Measurements from ENCODE around the gene YDJC. TPM values are rescaled to one million over a fixed set of nuclear protein-coding genes. Genes with fewer than 3 reads are reported as not detected.

YDJC gene
- total and polyA plus RNA-seq, 2 of the 13 experiments (the other 11 are each of a cell fraction or from before 2014, with no cell fraction given) = 15.3 to 32.0 TPM

DNA sequence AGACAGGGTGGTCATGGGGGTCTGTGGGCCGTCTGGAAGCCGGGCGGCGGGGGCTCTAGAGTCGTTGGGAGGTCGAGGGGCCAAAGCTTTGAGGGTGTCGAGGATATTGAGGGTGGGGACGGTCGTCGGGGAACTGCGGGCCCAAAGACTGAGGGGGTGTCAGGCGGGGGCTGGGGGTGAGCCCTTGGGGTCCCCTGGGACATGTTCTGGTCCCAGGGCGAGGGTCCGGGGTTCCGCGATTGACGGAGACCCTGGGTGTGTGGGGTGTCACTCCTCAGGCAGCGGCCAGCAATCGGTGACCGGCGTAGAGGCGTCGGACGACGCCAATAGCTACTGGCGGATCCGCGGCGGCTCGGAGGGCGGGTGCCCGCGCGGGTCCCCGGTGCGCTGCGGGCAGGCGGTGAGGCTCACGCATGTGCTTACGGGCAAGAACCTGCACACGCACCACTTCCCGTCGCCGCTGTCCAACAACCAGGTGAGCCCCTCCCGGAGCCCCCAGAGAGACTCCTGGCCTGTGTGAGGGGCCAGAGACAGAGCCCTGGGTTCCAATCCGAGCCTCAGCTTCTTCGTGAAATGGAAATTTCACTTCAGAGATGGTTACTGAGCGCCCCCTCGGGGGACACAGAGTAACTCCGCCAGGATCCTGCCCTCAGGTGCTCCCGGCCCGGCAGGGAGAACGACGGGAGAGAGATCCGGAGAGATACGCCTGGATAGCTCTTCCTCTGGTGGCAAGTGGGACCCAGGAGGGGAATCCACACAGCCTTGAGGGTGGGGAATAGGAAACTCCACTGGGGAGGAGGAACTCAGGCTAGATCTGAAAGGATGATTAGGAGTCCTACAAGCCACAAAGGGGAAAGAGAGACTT lies 13.0 kb upstream of the YDJC start (continued):
- TF ChIP-seq, protein P1, sequence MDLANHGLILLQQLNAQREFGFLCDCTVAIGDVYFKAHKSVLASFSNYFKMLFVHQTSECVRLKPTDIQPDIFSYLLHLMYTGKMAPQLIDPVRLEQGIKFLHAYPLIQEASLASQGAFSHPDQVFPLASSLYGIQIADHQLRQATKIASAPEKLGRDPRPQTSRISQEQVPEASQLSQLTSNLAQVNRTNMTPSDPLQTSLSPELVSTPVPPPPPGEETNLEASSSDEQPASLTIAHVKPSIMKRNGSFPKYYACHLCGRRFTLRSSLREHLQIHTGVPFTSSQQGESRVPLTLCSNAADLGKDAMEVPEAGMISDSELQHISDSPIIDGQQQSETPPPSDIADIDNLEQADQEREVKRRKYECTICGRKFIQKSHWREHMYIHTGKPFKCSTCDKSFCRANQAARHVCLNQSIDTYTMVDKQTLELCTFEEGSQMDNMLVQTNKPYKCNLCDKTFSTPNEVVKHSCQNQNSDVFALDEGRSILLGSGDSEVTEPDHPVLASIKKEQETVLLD (CRISPR knock-in tag; IDR thresholded peaks at IDR 0.05; ENCODE audit: low read depth) = no peak
- TF ChIP-seq, protein P2, sequence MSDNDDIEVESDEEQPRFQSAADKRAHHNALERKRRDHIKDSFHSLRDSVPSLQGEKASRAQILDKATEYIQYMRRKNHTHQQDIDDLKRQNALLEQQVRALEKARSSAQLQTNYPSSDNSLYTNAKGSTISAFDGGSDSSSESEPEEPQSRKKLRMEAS (IDR thresholded peaks at IDR 0.05) = peak; percentile 37
- peak; percentile 18; the same call in 1 of the 2 replicates for TF ChIP-seq MED1 (CRISPR knock-in tag; IDR thresholded peaks at IDR 0.05)
- TF ChIP-seq, protein P3, sequence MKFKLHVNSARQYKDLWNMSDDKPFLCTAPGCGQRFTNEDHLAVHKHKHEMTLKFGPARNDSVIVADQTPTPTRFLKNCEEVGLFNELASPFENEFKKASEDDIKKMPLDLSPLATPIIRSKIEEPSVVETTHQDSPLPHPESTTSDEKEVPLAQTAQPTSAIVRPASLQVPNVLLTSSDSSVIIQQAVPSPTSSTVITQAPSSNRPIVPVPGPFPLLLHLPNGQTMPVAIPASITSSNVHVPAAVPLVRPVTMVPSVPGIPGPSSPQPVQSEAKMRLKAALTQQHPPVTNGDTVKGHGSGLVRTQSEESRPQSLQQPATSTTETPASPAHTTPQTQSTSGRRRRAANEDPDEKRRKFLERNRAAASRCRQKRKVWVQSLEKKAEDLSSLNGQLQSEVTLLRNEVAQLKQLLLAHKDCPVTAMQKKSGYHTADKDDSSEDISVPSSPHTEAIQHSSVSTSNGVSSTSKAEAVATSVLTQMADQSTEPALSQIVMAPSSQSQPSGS (CRISPR knock-in tag; IDR thresholded peaks at IDR 0.05) = no peak
- 0 out of 2 replicates have a peak, but pooled peaks have one; percentile 19 for TF ChIP-seq ZNF563 (CRISPR knock-in tag; IDR thresholded peaks at IDR 0.05)
- TF ChIP-seq MEF2D (CRISPR knock-in tag; IDR thresholded peaks at IDR 0.05) = 0 out of 2 replicates have a peak, but pooled peaks have one; percentile 31
- TF ChIP-seq, protein P4, sequence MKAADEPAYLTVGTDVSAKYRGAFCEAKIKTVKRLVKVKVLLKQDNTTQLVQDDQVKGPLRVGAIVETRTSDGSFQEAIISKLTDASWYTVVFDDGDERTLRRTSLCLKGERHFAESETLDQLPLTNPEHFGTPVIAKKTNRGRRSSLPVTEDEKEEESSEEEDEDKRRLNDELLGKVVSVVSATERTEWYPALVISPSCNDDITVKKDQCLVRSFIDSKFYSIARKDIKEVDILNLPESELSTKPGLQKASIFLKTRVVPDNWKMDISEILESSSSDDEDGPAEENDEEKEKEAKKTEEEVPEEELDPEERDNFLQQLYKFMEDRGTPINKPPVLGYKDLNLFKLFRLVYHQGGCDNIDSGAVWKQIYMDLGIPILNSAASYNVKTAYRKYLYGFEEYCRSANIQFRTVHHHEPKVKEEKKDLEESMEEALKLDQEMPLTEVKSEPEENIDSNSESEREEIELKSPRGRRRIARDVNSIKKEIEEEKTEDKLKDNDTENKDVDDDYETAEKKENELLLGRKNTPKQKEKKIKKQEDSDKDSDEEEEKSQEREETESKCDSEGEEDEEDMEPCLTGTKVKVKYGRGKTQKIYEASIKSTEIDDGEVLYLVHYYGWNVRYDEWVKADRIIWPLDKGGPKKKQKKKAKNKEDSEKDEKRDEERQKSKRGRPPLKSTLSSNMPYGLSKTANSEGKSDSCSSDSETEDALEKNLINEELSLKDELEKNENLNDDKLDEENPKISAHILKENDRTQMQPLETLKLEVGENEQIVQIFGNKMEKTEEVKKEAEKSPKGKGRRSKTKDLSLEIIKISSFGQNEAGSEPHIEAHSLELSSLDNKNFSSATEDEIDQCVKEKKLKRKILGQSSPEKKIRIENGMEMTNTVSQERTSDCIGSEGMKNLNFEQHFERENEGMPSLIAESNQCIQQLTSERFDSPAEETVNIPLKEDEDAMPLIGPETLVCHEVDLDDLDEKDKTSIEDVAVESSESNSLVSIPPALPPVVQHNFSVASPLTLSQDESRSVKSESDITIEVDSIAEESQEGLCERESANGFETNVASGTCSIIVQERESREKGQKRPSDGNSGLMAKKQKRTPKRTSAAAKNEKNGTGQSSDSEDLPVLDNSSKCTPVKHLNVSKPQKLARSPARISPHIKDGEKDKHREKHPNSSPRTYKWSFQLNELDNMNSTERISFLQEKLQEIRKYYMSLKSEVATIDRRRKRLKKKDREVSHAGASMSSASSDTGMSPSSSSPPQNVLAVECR (CRISPR knock-in tag; IDR thresholded peaks at IDR 0.05; ENCODE audit: borderline replicate concordance) = no peak
- TF ChIP-seq ZNF44 (CRISPR knock-in tag; IDR thresholded peaks at IDR 0.05) = no peak
- TF ChIP-seq ZSCAN22 (CRISPR knock-in tag; IDR thresholded peaks at IDR 0.05) = no peak
- peak; percentile 84 for TF ChIP-seq ZNF781 (CRISPR knock-in tag; IDR thresholded peaks at IDR 0.05; ENCODE audit: borderline replicate concordance, not compliant biosample characterization)
- TF ChIP-seq PHF21A (CRISPR knock-in tag; IDR thresholded peaks at IDR 0.05) = peak; percentile 50
- TF ChIP-seq ZNF335 (CRISPR knock-in tag; IDR thresholded peaks at IDR 0.05) = no peak
- TF ChIP-seq RBFOX2 (IDR thresholded peaks at IDR 0.05; ENCODE audit: low read depth, low read length) = peak; percentile 33; the same call in 1 of the 2 replicates
- TF ChIP-seq CBX5 (CRISPR knock-in tag; IDR thresholded peaks at IDR 0.05; ENCODE audit: borderline replicate concordance) = peak; percentile 32; the same call in 1 of the 2 replicates
- 0 out of 2 replicates have a peak, but pooled peaks have one; percentile 20 for TF ChIP-seq ZMYM3 (CRISPR knock-in tag; IDR thresholded peaks at IDR 0.05)
- TF ChIP-seq, protein P5, sequence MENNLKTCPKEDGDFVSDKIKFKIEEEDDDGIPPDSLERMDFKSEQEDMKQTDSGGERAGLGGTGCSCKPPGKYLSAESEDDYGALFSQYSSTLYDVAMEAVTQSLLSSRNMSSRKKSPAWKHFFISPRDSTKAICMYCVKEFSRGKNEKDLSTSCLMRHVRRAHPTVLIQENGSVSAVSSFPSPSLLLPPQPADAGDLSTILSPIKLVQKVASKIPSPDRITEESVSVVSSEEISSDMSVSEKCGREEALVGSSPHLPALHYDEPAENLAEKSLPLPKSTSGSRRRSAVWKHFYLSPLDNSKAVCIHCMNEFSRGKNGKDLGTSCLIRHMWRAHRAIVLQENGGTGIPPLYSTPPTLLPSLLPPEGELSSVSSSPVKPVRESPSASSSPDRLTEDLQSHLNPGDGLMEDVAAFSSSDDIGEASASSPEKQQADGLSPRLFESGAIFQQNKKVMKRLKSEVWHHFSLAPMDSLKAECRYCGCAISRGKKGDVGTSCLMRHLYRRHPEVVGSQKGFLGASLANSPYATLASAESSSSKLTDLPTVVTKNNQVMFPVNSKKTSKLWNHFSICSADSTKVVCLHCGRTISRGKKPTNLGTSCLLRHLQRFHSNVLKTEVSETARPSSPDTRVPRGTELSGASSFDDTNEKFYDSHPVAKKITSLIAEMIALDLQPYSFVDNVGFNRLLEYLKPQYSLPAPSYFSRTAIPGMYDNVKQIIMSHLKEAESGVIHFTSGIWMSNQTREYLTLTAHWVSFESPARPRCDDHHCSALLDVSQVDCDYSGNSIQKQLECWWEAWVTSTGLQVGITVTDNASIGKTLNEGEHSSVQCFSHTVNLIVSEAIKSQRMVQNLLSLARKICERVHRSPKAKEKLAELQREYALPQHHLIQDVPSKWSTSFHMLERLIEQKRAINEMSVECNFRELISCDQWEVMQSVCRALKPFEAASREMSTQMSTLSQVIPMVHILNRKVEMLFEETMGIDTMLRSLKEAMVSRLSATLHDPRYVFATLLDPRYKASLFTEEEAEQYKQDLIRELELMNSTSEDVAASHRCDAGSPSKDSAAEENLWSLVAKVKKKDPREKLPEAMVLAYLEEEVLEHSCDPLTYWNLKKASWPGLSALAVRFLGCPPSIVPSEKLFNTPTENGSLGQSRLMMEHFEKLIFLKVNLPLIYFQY (CRISPR knock-in tag; IDR thresholded peaks at IDR 0.05; ENCODE audit: borderline replicate concordance) = peak; percentile 68; the same call in 1 of the 2 replicates
- no peak for TF ChIP-seq SPEN (CRISPR knock-in tag; IDR thresholded peaks at IDR 0.05; ENCODE audit: low read depth)
